ENCODE measurements around the gene PARP9. TPM values are rescaled to one million over a fixed set of nuclear protein-coding genes. Genes with fewer than 3 reads are reported as not detected.

PARP9 gene
- total RNA-seq, 1 donor from 2014 or later, result 12.6 TPM

- TF ChIP-seq CTCF (conservative IDR thresholded peaks at IDR 0.05; ENCODE audit: low read depth, low read length), result no peak
These were observed 16.0 kb downstream of the PARP9 start for GRCh38 chr3:122548076-122548475.

GRCh38 chr3:122546151-122546550 lies 17.9 kb downstream of the PARP9 start:
- no peak overlapping the region for H3K4me3 ChIP-seq (ENCODE audit: low read depth, low read length)
- no peak for DNase-seq (ENCODE audit: low read depth)
- TF ChIP-seq CTCF (conservative IDR thresholded peaks at IDR 0.05; ENCODE audit: low read depth, low read length), result no peak

More at GRCh38 chr3:122548076-122548475, 16.0 kb downstream of the PARP9 start:
- no peak overlapping the region for H3K4me3 ChIP-seq (ENCODE audit: low read depth, low read length)
- no peak for DNase-seq (ENCODE audit: low read depth)

GRCh38 chr3:122538956-122539490 lies 25.1 kb downstream of the PARP9 start:
- no peak for DNase-seq (ENCODE audit: low read depth)
- TF ChIP-seq CTCF (conservative IDR thresholded peaks at IDR 0.05; ENCODE audit: low read depth, low read length), result no peak
- no peak overlapping the region for H3K4me3 ChIP-seq (ENCODE audit: low read depth, low read length)

- DNase-seq (ENCODE audit: low read depth), result no peak
- no peak overlapping the region for H3K4me3 ChIP-seq (ENCODE audit: low read depth, low read length)
- TF ChIP-seq CTCF (conservative IDR thresholded peaks at IDR 0.05; ENCODE audit: low read depth, low read length), result no peak
These were observed 27.5 kb downstream of the PARP9 start for GRCh38 chr3:122536632-122537001.

- H3K4me3 ChIP-seq (ENCODE audit: low read depth, low read length), result no peak overlapping the region
- DNase-seq (ENCODE audit: low read depth), result no peak
- no peak for TF ChIP-seq CTCF (conservative IDR thresholded peaks at IDR 0.05; ENCODE audit: low read depth, low read length)
These were observed 28.0 kb downstream of the PARP9 start for GRCh38 chr3:122535964-122536631.

- no peak for TF ChIP-seq CTCF (conservative IDR thresholded peaks at IDR 0.05; ENCODE audit: low read depth, low read length)
- no peak overlapping the region for H3K4me3 ChIP-seq (ENCODE audit: low read depth, low read length)
- peak; percentile 64 for DNase-seq (ENCODE audit: low read depth)
These were observed 30.2 kb downstream of the PARP9 start for GRCh38 chr3:122533931-122534334.

GRCh38 chr3:122533480-122533879 lies 30.6 kb downstream of the PARP9 start:
- no peak for DNase-seq (ENCODE audit: low read depth)
- no peak for TF ChIP-seq CTCF (conservative IDR thresholded peaks at IDR 0.05; ENCODE audit: low read depth, low read length)

More at GRCh38 chr3:122533480-122533879, 30.6 kb downstream of the PARP9 start:
- no peak overlapping the region for H3K4me3 ChIP-seq (ENCODE audit: low read depth, low read length)
